HG03095 (cell line): Measurements from ENCODE around the gene PCSK2.

Experiments used
- ATAC-seq: cut with Tn5 transposase; IDR thresholded peaks from one replicate; pipeline ENCODE4 v1.9.1; 2021; ENCODE audit warnings: moderate library complexity; ENCODE audit not compliant: unreplicated experiment

Gene PCSK2

DNA sequence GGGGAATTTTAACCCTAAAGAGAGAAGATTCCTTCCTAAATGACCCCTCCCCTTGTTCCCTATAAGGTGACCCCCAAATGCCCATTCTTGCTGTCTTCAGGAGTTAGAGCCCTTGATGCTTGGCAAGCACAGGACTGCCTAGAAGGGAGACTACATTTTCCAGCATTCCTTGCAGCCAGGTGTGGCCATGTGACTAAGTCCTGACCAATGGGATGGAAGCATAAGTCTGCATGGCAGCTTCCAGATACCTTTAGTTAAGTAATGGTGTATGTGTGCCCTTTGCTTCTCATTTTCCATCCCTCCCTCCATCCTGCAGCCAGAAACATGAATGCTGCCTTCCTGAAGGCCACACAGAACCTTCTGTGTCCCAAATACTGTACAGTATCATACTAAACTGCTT, 298.8 kb downstream of the PCSK2 start:
- ATAC-seq = no peak

GRCh38 chr20:17529586-17529985, 302.7 kb downstream of the PCSK2 start:
- ATAC-seq = no peak

GRCh38 chr20:17530153-17530552, 303.3 kb downstream of the PCSK2 start:
- no peak for ATAC-seq

- no peak for ATAC-seq
These were observed 304.1 kb downstream of the PCSK2 start, which contains the start of gene BFSP1 for GRCh38 chr20:17530716-17531664. TSS of gene BFSP1 (minus strand) at chr20:17531379. CDS start at chr20:17531329, 50 bp downstream.

DNA sequence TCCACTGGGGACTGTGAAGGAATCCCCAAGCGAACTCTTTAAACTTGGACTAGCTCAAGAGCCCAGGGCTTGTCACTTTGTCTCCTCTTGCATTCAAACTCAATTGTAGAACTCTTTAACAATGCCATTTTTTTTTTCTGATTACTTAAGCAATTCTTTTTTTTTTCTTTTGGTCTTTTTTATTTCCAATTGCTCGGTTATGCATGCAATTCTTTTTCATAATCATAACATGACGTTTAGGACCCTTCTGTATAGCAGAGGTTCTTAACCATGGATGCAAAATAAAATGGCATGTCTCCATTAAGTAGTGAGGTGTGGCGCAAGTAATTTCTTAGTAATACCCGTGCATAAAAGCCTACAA, 304.8 kb downstream of the PCSK2 start:
- ATAC-seq = no peak

- no peak for ATAC-seq
These were observed 306.6 kb downstream of the PCSK2 start for GRCh38 chr20:17533396-17533795.

GRCh38 chr20:17534077-17534476, 307.2 kb downstream of the PCSK2 start:
- ATAC-seq = no peak
